ENCODE data around the gene PIGS. TPM values are rescaled to one million over a fixed set of nuclear protein-coding genes. Genes with fewer than 3 reads are reported as not detected.
"Not testable (repeated sequence)": the region's sequence is repeated elsewhere in the genome, so short reads cannot be mapped to it uniquely, and the experiment has no call there.

Gene PIGS
- total RNA-seq, 1 donor from 2014 or later = 33.4 TPM

DNA sequence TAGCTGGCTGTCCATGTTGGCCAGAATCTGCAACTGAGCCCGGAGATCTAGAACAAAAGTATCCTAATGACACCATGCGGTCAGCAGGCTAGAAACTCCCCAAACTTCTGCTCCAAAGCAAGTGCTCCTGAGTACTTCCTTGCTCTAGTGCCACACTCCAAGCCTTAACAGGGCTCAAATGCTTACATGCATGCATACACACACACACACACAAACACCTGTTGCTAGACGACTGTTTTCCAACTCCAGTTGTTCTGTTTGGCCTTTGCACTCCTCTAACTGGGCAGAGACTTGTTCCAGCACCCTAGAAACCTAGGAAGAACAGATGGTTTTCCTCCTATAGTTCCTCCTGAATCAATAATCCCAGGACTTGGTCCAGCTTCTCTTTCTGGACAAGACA lies 13.1 kb upstream of the PIGS start:
- no peak for DNase-seq
- ATAC-seq (ENCODE audit: poor library complexity) = no peak
- intact Hi-C loops (cut with DNase I) = no loop called here

DNA sequence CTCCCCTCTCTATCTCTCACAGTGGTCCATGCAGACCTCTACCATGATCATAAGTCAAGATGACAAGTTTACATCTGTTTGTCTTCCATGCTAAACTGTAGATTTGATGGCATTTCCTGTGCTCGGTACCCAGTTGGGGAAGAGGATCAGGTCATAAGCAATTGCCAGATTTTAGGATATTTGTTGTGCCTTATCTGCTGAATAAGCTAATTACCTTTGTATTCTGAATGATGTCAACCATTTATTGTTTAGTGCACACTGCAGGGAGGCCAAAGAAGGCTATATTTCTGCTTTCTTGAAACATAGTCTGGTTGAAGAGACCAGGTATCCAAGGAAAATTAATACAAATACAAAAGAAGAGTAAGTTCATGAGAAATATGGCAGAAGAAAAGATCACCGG lies 11.2 kb upstream of the PIGS start:
- intact Hi-C loops (cut with DNase I) = no loop called here
- DNase-seq (no peak), ATAC-seq (ENCODE audit: poor library complexity) (no peak)

DNA sequence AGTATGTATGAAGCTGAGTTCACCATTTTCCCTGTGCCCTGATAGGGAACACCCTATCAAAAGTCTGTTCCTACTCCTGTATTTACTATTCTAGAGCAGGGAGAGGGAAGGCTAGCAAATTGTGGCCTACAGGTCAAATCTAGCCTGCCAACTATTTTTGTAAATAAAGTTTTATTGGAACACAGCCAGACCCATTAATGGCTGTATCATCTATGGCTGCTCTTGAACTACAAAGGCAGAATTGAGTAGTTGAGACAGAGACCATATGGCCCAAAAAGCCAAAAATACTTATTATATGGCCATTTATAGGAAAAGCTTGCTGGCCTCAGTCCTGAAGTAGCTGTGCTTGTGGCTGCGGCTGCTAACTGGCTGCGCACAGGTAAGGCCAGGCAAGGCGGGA lies 9.6 kb upstream of the PIGS start:
- DNase-seq = no peak
- intact Hi-C loops (cut with DNase I) = no loop called here
- no peak for ATAC-seq (ENCODE audit: poor library complexity)

DNA sequence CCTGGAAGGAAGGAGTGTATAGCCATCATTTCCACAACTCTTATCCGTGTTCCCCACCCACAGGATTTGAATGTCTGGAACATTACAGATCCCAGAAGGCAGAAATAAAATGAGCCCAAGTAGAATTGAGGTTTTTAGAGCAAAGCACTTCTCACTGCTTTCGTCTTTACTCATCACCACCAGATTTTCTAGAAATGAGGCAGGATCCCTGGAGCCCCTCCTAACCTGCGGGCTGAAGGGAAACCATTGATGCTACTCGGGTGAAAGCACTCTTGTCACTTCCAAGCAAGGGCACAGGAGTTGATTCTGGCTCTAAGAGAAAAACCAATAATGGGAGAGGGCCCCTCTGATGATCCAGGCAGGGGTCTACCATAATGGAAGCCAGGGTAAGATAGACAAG lies 8.2 kb upstream of the PIGS start:
- DNase-seq (no peak), ATAC-seq (ENCODE audit: poor library complexity) (no peak)
- intact Hi-C loops (cut with DNase I) = no loop called here

DNA sequence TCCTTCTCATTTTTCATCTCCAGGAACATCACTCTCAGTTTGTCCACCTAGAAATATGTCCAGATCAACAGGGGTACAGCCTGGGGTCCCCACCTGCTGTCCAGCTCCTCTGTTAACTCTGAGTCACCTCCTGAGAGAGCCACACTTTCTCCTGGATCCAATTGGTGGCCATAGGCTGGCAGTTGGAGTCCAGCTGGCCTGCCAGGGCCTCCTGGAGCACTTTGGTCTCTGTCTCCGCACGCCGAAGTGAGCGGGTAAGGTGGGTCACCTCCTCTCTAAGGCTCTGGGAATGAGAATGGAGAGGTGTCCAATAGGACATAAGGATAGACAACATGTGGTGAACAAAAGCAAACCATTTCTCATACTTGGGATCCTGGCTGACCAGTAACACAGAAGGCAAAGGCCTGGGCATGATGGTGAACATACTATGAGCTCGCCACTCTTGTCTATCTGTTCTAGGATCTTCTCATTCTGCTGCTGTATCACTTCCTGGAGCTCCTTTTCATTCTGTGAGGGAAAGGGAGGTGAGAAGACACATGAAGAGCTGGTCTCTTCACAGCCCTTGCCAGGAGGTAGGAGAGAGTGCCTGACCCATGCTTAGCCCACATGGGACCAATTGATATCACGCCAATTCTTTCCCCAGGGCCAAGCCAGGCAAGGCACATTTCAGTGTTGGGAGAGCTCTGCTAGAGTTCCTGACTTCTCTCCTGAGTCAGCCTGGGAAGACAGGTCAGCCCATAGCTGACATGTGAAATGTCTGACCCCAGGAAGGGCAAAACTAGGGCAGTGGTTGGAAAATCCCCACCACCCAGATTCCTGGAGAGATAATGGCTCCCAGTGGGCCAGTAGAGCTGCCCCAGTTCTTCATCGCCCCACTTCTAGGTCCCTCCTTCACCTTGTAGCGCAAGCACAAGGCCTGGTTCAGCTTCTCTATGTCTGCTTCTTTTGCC lies 7.2 kb upstream of the PIGS start:
- ATAC-seq (ENCODE audit: poor library complexity) = no peak
- no peak for DNase-seq
- intact Hi-C loops (cut with DNase I) = no loop called here

DNA sequence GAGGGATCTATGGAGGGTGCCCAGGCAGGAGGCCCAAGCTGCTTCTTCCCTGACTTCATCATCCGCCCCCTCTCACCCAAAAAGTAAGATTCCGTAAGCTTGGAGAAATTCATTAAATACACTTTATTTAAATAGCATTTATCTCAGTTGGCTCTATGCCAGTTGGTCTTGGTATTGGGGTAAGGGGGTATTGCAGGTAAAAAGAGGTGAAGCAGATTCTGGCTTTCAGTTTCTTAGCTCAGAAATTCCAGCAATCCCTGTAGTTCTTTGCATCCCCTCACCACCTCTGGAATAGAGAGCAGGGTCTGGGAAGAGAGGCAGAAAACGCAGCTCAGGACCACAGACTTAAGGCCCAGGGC lies 6.1 kb upstream of the PIGS start:
- ATAC-seq (ENCODE audit: poor library complexity) (no peak), DNase-seq (no peak)
- intact Hi-C loops (cut with DNase I) = no loop called here

DNA sequence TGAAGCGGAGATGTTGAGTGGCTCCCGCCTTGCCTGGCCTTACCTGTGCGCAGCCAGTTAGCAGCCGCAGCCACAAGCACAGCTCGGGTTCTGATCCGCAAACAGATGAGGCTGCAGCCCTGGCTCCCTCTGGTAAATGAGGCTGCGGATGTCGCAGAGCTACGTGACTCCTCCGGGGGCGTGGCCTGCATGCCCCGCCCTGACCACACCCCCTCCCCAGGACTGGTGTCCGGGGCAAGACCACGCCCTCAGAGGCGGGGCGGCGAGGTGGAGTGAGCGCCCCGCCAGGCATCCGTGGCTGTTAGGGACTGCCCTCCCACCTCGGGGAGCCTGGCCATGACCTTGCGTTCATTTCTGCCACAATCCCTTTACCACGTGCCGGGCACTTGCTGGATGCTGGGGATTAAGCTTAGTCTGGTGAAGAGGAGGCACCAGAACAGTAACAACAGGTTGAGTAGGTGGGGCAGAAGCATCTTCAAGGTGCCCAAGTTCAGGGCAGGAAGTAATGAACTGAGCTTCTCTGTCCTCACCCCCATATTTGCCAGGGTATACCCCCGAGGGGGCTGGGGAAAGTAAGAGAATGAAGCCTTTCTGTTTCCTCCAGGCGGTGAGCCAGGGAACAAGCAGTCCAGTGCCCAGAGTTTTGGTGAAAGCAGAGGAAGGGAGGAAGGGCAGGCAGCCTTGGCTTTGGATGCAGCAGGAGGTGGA lies 5.6 kb upstream of the PIGS start, which contains the start of gene ALDOC:
Gene ALDOC, minus strand, starts transcription at position 138 of the 708 bp plus-strand sequence. CDS start 1,363 bp downstream, outside the sequence.
- peak; percentile 90 for ATAC-seq (ENCODE audit: poor library complexity)
- peak; percentile 99 for DNase-seq
- intact Hi-C loops (cut with DNase I) = no loop called here

DNA sequence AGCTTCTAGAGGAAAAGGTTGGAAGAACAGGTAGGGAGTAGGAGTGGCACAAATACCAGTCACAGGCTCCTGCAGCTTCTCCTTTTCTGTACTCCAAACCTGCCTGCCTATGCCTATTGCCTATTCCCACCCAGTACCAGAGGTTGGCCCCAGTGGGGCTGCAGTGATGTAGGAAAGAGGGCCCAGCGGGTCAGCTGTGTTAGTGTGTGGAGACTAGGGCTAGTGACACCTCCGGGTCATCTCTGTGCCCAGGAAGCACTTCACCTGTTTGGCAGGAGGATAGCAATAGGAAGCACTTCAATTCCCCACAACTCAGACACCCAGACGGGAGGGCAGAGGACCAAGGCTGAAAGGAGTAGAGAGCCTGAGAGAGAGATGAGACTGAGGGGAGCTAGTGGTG lies 4.7 kb upstream of the PIGS start:
- intact Hi-C loops (cut with DNase I); ATAC-seq (ENCODE audit: poor library complexity); DNase-seq: not testable (repeated sequence)

DNA sequence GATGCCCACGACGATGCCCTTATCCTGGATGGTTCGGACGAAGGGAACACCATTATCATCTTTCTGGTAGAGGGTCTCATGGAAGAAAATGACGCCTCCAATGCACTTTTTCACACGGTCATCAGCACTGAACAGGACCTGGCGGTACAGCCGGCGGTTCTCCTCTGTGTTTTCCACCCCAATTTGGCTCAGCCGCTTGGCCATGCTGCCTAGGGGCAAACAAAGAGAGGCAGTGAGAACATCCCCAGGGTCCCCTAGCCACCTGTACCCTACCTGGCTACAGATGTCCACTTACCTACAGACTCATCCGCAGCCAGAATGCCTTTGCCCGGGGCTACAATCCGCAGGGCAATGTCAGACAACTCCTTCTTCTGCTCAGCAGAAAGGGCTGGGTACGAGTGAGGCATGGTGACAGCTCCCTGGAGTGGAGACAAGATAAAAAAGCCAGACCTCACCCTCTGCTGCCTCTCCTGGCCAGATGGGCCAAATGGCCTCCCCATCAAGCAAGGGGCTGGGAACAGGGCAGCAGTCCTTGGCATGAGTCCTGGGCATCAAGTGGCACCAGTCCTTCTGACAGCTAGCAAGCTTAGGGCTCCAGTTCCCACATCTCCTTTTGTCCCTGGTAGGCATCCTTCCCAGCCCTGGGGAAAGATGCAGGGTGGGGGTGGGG lies 3.9 kb upstream of the PIGS start:
- intact Hi-C loops (cut with DNase I) = no loop called here
- peak; percentile 70 for ATAC-seq (ENCODE audit: poor library complexity)

DNA sequence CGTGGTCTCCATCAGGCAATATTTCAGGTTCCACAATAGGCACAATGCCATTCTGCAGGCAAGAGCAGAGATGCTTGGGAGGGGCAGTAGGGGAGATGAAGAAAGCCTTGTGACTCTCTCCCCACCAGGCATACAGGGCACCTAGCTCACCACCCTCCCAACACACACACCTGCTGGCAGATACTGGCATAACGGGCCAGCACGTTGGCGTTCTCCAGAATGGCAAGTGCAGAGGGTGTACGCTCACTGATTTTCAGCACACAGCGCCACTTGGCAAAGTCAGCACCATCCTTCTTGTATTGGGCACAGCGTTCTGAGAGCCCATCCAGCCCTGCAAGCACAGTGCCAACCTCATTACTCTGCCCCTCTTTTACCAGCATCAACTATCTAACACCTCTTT lies 3.2 kb upstream of the PIGS start:
- DNase-seq (peak; percentile 53), ATAC-seq (ENCODE audit: poor library complexity) (peak; percentile 4)
- intact Hi-C loops (cut with DNase I) = no loop called here

More for the DNA sequence above, 3.9 kb upstream of the PIGS start:
- peak; percentile 85 for DNase-seq

DNA sequence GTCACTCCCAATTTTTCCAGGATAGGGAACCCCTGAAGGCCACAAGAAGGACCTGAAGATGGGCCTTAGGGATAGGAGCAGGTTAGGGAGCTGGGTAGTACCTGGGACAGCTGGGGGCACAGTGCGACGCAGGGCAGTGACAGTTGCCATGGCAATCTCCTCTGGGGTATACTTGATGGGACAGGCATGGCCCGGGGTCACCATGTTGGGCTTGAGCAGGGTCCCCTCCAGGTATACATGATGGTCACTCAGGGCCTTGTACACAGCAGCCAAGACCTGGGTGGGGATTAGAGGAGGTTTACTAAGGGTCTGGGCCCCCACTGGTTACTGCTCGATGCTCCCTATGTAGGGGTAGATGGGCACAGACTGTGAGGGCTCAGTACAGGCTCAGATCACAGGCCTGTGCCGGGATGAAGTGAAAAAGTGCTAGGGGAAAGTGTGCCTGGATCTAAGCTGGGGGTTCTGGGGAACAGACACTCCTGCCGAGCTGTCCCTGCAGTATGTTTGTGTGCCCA lies 2.7 kb upstream of the PIGS start:
- intact Hi-C loops (cut with DNase I) = no loop called here
- DNase-seq (no peak), ATAC-seq (ENCODE audit: poor library complexity) (no peak)

DNA sequence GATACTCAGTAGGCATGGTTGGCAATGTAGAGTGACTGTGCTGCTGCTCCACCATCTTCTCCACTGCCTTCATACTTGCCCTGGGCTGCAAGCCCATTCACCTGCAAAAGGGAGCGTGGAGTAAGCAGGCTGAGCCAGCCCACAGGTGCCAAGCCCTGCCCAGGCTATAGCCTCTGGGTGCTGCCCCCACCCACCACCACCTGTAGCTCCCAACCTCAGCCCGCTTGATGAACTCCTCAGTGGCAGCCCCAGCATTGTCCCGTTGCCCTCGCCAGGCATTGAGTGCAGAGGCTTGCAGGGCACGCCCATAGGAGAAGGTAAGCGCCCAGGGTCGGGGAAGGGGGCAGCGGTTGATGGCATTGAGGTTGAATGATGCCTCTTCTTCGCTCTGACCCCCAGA lies 2.2 kb upstream of the PIGS start:
- DNase-seq (no peak), ATAC-seq (ENCODE audit: poor library complexity) (no peak)
- intact Hi-C loops (cut with DNase I) = no loop called here

DNA sequence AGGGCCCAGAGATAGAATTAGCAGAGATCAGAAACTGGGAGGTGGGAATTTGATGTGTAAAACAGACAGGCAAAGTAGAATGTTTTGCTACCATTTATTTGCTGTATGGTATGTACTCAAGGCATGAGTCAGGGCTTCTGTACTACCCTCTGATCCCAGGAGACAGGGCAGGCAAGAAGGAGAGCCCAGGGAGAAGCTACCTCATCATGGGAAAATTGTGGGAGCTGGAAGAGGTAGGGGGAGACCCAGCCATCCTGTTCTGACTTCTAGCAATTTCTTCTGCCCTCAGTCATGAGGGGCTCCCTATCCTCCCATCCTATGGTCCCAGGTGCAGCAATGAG lies 1.7 kb upstream of the PIGS start:
- ATAC-seq (ENCODE audit: poor library complexity) = no peak
- intact Hi-C loops (cut with DNase I) = no loop called here
- DNase-seq = no peak

DNA sequence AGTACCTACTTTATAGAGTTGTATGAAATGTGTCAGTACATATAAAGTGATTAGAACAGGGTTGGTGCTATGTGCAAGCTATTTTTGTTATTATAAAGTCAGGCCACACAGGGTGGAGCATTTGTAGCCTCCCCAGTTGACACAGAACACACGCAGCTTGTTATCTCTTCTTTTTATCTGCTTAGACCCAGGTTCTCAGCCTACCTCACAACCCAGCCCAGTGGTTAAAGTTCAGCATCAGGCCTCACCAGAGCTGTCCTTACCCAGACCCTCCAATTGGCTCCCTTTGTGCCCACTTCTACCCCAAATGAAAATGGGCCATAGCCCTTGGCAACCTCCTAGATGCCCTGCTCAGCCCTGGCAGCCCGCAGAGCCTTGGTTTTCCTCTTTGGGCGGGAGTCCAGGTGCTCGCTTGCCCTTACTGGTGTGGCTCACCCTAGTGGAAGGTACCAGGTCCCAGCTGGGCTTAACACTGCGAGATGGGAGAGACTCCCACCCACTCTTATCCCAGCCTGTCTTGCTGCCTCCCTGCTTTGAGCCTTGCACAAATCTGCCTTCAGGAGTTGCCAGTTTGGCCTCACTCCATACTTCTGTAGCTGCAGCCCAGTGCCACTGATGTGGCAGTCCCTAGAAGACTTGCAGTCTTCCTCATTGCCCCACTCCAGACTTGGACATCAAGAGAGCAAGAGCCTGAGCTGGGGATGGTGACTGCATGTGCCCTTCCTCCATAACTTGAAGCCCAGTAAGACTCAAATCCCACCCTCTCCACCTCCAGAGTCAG lies 1.1 kb upstream of the PIGS start:
- intact Hi-C loops (cut with DNase I) = no loop called here
- ATAC-seq (ENCODE audit: poor library complexity) (no peak), DNase-seq (peak; percentile 45)

DNA sequence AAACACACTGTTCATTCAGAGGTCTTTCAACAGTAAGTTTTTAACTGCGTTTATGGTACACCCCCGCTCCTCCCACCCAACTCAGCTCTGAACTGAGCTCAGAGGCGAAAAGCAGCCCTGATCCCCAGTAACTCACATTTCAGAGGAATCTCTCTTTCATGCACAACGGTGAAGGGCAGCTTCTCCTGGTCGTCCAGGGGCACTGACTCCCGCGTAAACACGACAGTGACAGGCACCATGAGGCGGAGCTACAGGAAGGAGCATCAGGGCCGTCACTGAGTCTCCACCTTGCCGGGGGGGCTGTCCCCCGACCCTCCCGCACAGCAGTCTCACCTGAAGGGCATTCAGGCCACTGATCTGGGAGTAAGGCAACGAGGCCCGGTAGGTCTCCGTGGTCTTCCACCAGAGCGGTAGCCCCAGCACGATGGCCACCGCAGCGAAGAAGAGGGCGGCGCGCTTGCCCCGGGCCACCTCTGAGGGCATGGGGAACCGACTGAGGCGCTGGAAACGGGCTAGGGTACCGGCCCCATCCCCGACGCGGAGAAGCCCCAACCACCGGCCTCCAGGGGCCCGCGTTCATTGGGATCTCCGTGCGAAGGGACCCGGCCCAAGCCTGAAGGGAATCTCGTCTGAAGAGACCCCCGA lies 486 bp downstream of the PIGS start:
- DNase-seq (peak; percentile 47), ATAC-seq (ENCODE audit: poor library complexity) (peak; percentile 7)
- intact Hi-C loops (cut with DNase I) = no loop called here

DNA sequence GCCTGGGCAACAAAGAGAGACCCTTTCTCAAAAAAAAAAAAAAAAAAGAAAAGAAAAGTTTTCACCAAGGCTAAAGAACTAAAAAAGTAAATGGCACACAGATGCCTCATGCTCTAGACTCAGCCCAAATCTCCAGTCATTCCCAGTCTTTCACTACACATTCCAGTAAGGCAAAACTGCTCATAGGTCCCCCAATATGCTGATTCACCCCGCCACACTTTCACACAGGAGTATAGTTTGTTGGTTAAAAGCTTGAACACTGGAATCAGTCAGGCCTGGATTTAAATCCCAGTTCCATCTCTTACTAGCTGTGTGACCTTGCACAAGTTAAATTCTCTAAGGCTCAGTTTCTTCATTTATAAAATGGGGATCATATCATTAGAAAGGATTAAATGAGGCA lies 1.9 kb downstream of the PIGS start:
- no peak for ATAC-seq (ENCODE audit: poor library complexity)
- intact Hi-C loops (cut with DNase I) = no loop called here
- DNase-seq = no peak

DNA sequence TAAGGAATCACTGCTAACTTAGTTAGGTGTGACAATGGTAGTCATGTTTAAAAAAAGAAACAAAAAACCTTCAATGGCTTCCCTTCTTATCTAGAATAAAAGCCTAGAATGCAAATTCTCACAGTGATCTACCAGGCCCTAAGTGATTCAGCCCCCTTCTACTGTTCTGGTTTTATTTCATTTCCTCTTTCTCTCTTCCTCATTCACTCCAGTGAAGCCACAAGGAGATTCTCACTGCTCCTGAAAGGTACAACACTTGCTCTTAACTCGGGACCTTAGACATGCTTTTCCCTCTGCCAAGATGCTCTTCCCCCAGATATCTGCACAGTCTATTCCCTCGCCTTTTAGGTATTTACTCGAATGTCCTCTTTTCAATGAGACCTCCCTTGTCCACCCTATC lies 3.7 kb downstream of the PIGS start:
- ATAC-seq (ENCODE audit: poor library complexity) = no peak
- DNase-seq = no peak
- intact Hi-C loops (cut with DNase I) = no loop called here

DNA sequence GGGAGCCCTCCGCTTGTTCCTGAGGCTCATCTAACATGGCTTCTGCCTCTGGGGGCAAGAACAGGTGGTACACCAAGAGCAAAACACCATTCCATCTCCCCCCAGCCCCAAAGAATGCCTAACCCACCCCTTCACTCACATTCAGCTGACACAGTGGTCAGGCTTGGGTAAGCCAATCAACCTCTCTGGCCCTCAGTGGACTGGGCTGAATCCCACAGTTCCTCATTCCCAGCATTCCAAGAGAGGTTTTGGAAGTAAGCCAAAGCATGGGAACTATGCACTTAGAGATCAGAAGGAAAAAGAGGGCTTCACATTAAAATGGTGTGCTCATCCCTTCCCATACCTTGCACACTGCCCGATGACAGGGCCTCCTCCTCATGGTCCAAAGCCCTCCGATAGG lies 7.8 kb downstream of the PIGS start:
- ATAC-seq (ENCODE audit: poor library complexity) = peak; percentile 43
- intact Hi-C loops (cut with DNase I) = no loop called here
- DNase-seq = no peak
